Muscle layer of duodenum (tissue), 2 donors: ENCODE data around the gene TRPV2.

Source experiments
- H3K27ac ChIP-seq: one replicate; pipeline ENCODE4 v1.7.0; 2013; ENCODE audit warnings: mild to moderate bottlenecking, low read length
- H3K27me3 ChIP-seq: one replicate; pipeline ENCODE4 v1.7.0; 2013; ENCODE audit warnings: low read depth, mild to moderate bottlenecking, control low read depth, low read length
- H3K36me3 ChIP-seq, 2 donors: one replicate each; pipeline ENCODE4 v1.7.0; 2013; ENCODE audit warnings: low read length in 2 of 2, control low read depth in 1 of 2, mild to moderate bottlenecking in 1 of 2; ENCODE audit not compliant: insufficient read depth in 2 of 2, control insufficient read depth in 1 of 2
- H3K4me1 ChIP-seq, 2 donors: one replicate each; pipeline ENCODE4 v1.7.0; 2013; ENCODE audit warnings: low read length in 2 of 2, mild to moderate bottlenecking in 2 of 2, control low read depth in 1 of 2, moderate library complexity in 1 of 2; ENCODE audit not compliant: insufficient read depth in 2 of 2, control insufficient read depth in 1 of 2
- H3K4me3 ChIP-seq, 2 donors: one replicate each; pipeline ENCODE4 v1.7.0; 2013; ENCODE audit warnings: low read length in 2 of 2, low read depth in 1 of 2, mild to moderate bottlenecking in 1 of 2
- H3K9me3 ChIP-seq, 2 donors: one replicate each; pipeline ENCODE4 v1.7.0; 2013; ENCODE audit warnings: low read length in 2 of 2, control low read depth in 1 of 2, mild to moderate bottlenecking in 1 of 2; ENCODE audit not compliant: control insufficient read depth in 1 of 2
- donor health status: healthy.

The TRPV2 gene

GRCh38 chr17:16417896-16418684, 2.7 kb downstream of the TRPV2 start:
- Histone ChIP-seq H3K9me3 (no peaks in the 10 kb centered on the region), H3K27ac (peak overlapping the region; percentile 32), H3K27me3 (no peaks in the 10 kb centered on the region), H3K4me1 (peaks cover 5 to 14% of the 10 kb centered on the region in 2 donors), H3K36me3 (no peaks in the 10 kb centered on the region), H3K4me3 (no peak overlapping the region)

- Histone ChIP-seq H3K27me3 (no peaks in the 10 kb centered on the region), H3K36me3 (no peaks in the 10 kb centered on the region), H3K4me1 (peaks cover 5 to 14% of the 10 kb centered on the region in 2 donors), H3K27ac (peak overlapping the region; percentile 32), H3K9me3 (no peaks in the 10 kb centered on the region), H3K4me3 (no peak overlapping the region)
These were observed 3.3 kb downstream of the TRPV2 start for GRCh38 chr17:16418685-16419068.

- H3K4me1 ChIP-seq, result peaks cover 5 to 14% of the 10 kb centered on the region in 2 donors
- H3K36me3 ChIP-seq, result no peaks in the 10 kb centered on the region
- H3K4me3 ChIP-seq, result peak overlapping the region in 1 of 2 donors; percentile 2
- peak overlapping the region; percentile 77 for H3K27ac ChIP-seq
- H3K9me3 ChIP-seq, result no peaks in the 10 kb centered on the region
- no peaks in the 10 kb centered on the region for H3K27me3 ChIP-seq
These were observed 3.9 kb downstream of the TRPV2 start for GRCh38 chr17:16419074-16419928.

- H3K9me3 ChIP-seq, result no peaks in the 10 kb centered on the region
- H3K36me3 ChIP-seq, result no peaks in the 10 kb centered on the region
- H3K4me3 ChIP-seq, result no peak overlapping the region
- H3K4me1 ChIP-seq, result peaks cover 5 to 14% of the 10 kb centered on the region in 2 donors
- no peaks in the 10 kb centered on the region for H3K27me3 ChIP-seq
- H3K27ac ChIP-seq, result peak overlapping the region; percentile 77
These were observed 4.5 kb downstream of the TRPV2 start for GRCh38 chr17:16419929-16420271.

DNA sequence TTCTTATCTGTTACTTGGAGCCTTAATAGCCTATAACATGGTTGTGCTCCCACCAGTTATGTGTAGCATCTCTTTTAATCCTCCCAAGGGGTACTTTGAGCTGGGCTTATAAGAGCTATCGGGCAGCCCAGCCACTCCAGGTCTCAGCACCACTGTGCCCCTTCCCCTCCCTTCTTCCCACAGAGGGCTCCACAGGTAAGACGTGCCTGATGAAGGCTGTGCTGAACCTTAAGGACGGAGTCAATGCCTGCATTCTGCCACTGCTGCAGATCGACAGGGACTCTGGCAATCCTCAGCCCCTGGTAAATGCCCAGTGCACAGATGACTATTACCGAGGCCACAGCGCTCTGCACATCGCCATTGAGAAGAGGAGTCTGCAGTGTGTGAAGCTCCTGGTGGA, 7.0 kb downstream of the TRPV2 start:
- Histone ChIP-seq H3K27me3 (no peaks in the 10 kb centered on the region), H3K27ac (no peak overlapping the region), H3K36me3 (peaks cover 0 to 1% of the 10 kb centered on the region in 2 donors), H3K4me1 (peaks cover 5 to 14% of the 10 kb centered on the region in 2 donors), H3K4me3 (no peak overlapping the region), H3K9me3 (no peaks in the 10 kb centered on the region)

DNA sequence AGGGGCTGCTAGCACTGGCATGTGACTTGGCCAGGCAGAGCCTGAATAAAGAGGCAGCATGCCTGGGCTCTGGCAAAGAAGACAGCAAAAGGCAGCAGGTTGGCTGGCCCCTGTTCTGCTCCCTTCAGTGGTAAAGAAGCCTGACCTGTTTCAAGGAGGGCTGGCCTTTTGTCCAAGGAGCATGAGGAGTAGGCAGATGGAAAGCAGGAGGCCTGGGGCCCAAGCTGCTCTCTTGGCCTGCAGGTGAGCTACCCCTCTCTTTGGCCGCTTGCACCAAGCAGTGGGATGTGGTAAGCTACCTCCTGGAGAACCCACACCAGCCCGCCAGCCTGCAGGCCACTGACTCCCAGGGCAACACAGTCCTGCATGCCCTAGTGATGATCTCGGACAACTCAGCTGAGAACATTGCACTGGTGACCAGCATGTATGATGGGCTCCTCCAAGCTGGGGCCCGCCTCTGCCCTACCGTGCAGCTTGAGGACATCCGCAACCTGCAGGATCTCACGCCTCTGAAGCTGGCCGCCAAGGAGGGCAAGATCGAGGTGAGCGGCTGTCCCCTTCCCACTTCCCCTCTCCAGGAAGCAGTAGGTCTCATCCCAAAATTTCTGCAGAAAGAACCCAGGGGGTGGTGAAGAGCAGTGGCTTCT, 8.0 kb downstream of the TRPV2 start:
- H3K9me3 ChIP-seq, result no peaks in the 10 kb centered on the region
- peaks cover 0 to 4% of the 10 kb centered on the region in 2 donors for H3K36me3 ChIP-seq
- no peaks in the 10 kb centered on the region for H3K27me3 ChIP-seq
- H3K4me3 ChIP-seq, result no peak overlapping the region
- H3K27ac ChIP-seq, result no peak overlapping the region
- H3K4me1 ChIP-seq, result peaks cover 4 to 14% of the 10 kb centered on the region in 2 donors

GRCh38 chr17:16425202-16425601, 9.8 kb downstream of the TRPV2 start:
- peaks cover 0 to under 1% of the 10 kb centered on the region in 2 donors for H3K4me1 ChIP-seq
- H3K9me3 ChIP-seq, result no peaks in the 10 kb centered on the region
- H3K27ac ChIP-seq, result no peak overlapping the region
- peaks cover 0 to 4% of the 10 kb centered on the region in 2 donors for H3K36me3 ChIP-seq
- H3K27me3 ChIP-seq, result no peaks in the 10 kb centered on the region
- no peak overlapping the region for H3K4me3 ChIP-seq

DNA sequence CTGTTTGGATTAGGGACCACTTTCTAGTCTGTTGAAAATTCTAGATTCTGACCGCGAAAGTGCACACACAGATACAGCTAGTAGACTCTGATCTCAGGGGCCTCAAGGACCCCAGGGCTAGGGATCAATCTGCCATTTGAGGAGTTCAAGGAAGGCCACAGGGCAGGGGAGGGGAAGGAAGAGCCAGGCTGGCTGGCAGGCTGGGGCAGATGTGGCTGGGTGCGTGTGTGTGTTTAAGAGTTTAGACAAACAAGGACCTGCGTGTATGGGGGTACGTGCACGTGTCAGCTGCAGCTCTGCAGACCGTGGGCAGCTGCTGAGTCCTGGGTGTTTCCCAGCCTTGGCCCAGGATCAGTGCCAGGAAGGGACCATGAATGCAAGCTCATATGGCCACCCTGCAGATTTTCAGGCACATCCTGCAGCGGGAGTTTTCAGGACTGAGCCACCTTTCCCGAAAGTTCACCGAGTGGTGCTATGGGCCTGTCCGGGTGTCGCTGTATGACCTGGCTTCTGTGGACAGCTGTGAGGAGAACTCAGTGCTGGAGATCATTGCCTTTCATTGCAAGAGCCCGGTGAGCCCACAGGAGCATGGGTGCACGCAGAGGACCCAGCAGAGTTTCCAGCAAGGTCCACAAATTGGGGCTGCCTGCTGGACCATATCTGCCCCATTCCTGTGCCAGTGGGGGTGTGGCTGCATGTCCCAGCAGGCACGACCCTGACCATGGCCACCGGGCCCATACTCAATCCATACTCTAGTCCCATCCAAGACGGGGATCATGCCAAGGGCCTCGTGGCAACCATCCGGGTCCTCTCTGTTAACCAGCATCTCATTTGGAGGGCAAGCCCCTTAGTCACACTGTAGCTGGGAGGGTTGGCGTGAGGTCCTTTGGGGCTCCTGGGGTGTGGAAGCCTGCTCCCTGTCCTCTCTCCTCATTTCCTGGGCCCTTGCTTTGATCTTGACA, 10.6 kb downstream of the TRPV2 start:
- peaks cover 0 to 4% of the 10 kb centered on the region in 2 donors for H3K36me3 ChIP-seq
- H3K27ac ChIP-seq, result no peak overlapping the region
- H3K9me3 ChIP-seq, result no peaks in the 10 kb centered on the region
- H3K4me3 ChIP-seq, result no peak overlapping the region
- no peaks in the 10 kb centered on the region for H3K27me3 ChIP-seq
- no peaks in the 10 kb centered on the region for H3K4me1 ChIP-seq

- no peak overlapping the region for H3K27ac ChIP-seq
- H3K9me3 ChIP-seq, result no peaks in the 10 kb centered on the region
- H3K4me1 ChIP-seq, result no peaks in the 10 kb centered on the region
- no peaks in the 10 kb centered on the region for H3K27me3 ChIP-seq
- no peak overlapping the region for H3K4me3 ChIP-seq
- H3K36me3 ChIP-seq, result peaks cover 0 to 4% of the 10 kb centered on the region in 2 donors
These were observed 11.6 kb downstream of the TRPV2 start for GRCh38 chr17:16427020-16427419.

DNA sequence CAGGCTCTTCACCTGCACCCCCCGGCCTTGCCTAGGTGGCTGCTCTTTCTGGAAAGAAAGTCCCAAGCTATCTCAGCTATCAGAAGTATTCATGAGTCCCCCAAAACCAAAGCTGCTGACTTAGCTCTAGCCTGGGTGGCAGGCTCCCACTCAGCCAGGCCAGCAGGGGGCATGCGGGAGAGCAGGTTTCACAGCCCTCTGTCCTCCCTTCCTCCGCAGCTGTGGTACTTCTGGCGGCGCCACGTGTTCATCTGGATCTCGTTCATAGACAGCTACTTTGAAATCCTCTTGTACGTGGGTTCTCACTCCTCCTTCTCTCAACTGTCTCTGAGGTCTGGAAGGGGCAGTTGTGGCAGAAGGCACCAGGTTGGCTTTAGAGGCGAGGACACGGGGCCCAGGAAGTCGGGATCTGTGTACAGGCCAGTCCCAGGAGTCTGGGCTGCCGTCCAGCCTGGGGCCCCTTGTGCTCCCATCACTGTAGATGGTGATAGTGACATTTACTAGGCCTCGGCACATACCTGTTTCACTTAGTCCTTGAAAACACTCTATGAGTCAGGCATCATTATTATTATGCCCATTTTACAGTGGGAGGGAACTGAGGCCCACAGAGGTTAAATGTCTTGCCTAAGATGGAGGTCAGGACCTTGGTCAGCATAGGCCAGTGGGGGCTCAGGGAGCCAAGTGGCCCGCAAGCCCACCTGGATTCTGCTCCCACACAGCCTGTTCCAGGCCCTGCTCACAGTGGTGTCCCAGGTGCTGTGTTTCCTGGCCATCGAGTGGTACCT, 12.9 kb downstream of the TRPV2 start:
- no peaks in the 10 kb centered on the region for H3K27me3 ChIP-seq
- no peaks in the 10 kb centered on the region for H3K9me3 ChIP-seq
- peaks cover 0 to 4% of the 10 kb centered on the region in 2 donors for H3K36me3 ChIP-seq
- H3K4me3 ChIP-seq, result no peak overlapping the region
- no peak overlapping the region for H3K27ac ChIP-seq
- no peaks in the 10 kb centered on the region for H3K4me1 ChIP-seq
